Testis (tissue), 2 donors: ENCODE data around the gene RIMOC1.

Experiments
- POLR2A ChIP-seq: fragments of 450-650 bp; IDR thresholded peaks from one replicate; pipeline ENCODE4 v1.6.1; 2017; ENCODE audit warnings: antibody characterized with exemption, mild to moderate bottlenecking, moderate library complexity
- TF ChIP-seq, protein P1 (sequence below), 3 experiments: fragments of 450-650 bp in 2 of 3; fragments of 200-600 bp in 1 of 3; sonication (generic) in 1 of 3; IDR thresholded peaks; one replicate each; pipeline ENCODE4 v1.5.1; 2016 to 2019; ENCODE audit warnings: antibody characterized with exemption in 3 of 3, mild to moderate bottlenecking in 2 of 3, moderate library complexity in 1 of 3

DNA sequence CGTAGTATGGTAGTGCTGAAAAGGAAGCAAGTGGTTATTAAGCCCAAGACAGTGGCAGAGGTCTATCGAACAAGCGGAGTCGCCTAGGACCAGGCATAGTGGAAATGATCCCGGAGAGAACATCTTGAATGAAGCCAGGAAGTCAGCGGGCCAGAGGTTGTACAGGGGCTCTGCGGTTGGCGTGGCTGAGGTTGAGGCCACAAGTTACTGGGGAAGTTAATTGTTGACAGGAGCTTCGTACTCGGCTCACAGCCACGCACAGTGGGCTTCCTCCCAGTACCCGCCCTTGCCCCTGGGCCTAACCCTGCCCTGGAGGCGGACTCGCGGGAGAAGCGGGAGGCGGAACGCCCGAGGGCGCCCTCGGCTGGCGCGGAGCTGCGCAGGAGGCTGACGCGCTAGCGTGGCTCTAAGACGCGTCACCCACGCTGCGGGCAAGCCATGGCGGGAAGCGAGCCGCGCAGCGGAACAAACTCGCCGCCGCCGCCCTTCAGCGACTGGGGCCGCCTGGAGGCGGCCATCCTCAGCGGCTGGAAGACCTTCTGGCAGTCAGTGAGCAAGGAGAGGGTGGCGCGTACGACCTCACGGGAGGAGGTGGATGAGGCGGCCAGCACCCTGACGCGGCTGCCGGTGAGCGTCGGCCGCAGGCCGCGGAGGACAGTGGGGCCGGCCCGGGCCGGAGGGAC is 20.9 kb downstream of the RIMOC1 start, which contains the start of gene FBXO4:
- TF ChIP-seq, protein P1, sequence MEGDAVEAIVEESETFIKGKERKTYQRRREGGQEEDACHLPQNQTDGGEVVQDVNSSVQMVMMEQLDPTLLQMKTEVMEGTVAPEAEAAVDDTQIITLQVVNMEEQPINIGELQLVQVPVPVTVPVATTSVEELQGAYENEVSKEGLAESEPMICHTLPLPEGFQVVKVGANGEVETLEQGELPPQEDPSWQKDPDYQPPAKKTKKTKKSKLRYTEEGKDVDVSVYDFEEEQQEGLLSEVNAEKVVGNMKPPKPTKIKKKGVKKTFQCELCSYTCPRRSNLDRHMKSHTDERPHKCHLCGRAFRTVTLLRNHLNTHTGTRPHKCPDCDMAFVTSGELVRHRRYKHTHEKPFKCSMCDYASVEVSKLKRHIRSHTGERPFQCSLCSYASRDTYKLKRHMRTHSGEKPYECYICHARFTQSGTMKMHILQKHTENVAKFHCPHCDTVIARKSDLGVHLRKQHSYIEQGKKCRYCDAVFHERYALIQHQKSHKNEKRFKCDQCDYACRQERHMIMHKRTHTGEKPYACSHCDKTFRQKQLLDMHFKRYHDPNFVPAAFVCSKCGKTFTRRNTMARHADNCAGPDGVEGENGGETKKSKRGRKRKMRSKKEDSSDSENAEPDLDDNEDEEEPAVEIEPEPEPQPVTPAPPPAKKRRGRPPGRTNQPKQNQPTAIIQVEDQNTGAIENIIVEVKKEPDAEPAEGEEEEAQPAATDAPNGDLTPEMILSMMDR (IDR thresholded peaks at IDR 0.05) = peak in 2 of 3 experiments; percentile 19 to 43
- no peak for TF ChIP-seq POLR2A
